ENCODE data around the gene LRIT1. TPM values are rescaled to one million over a fixed set of nuclear protein-coding genes. Genes with fewer than 3 reads are reported as not detected.

The LRIT1 gene
- total and polyA plus RNA-seq, 2 of the 8 experiments (the other 6 are each of a cell fraction or from before 2014, with no cell fraction given) = 0.03 TPM; not detected in 1

DNA sequence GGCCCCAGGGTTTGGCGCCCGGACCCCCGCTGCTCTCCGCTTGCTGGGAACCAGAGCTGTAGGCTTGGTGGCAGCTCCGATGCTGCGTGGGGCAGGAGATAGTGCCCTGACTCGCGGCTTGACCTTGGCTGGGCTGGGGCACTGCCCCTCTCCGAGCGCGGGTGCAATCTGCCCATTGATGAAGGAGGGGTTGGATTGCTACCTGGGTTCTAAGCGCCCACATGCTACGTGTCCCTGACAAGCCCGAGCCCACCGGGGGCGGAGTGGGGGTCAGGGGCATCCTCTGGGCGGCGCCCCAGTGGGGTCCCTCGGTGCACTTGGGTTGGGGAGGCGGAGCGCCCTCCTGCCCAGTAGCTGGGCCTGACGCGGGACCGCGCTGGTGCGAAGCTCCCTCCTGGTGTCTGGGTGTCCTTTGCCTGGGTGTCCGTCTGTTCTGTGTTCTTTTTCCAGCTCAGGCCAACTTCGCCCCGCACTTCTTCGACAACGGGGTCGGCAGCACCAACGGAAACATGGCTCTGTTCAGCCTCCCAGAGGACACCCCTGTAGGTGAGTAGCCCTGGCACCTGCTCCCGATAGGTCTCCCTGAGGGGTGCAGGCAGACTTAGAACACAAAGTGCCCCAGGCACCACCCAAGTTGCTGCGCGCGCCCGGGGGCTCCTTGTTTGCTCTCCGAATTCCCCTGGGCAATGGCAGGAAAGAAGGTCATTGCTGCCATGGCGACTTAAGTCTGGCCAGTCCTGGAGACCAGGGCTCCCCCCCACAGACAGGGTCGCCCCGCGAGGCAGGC is 46.1 kb downstream of the LRIT1 start:
- no peaks in the 10 kb centered on the region for H3K36me3 ChIP-seq (ENCODE audit: control insufficient read depth in 2 of 4, insufficient read depth in 4 of 4, low read length in 3 of 4)
- no peak overlapping the region for H3K27ac ChIP-seq (ENCODE audit: low read depth, low read length)
- H4K8ac ChIP-seq (ENCODE audit: extremely low read depth, insufficient read depth, low read length) = peak overlapping the region; percentile 54; the same call in 1 of the 2 replicates
- peak overlapping the region; percentile 72; the same call in 1 of the 2 replicates for H2BK15ac ChIP-seq (ENCODE audit: low read length)
- no peak overlapping the region for H2BK12ac ChIP-seq (ENCODE audit: low read depth, low read length)
- TF ChIP-seq TCF12 (IDR thresholded peaks at IDR 0.05; ENCODE audit: low read depth, low read length) (no peak), CHD1 (IDR thresholded peaks at IDR 0.05; ENCODE audit: low read depth, low read length) (no peak), KDM4A (IDR thresholded peaks at IDR 0.05; ENCODE audit: low read depth, low read length, severe bottlenecking) (peak; percentile 91), YY1 (IDR thresholded peaks at IDR 0.05; ENCODE audit: low read depth, low read length) (no peak), EZH2 (IDR thresholded peaks at IDR 0.05; ENCODE audit: low read depth, low read length, severe bottlenecking) (peak; percentile 31)
- H3K4me1 ChIP-seq (replicated peaks in 1 of 4; ENCODE audit: control insufficient read depth in 3 of 4, insufficient read depth in 4 of 4, low read length in 3 of 4) = peaks cover 0 to 5% (median 2%) of the 10 kb centered on the region in 4 experiments; a peak in 4 of 7 replicates
- no peaks in the 10 kb centered on the region for H3K79me2 ChIP-seq (ENCODE audit: control insufficient read depth in 1 of 2, insufficient read depth in 2 of 2, low read length in 2 of 2)
- H3K56ac ChIP-seq (replicated peaks; ENCODE audit: insufficient read length, low read depth, low read length) = no peak overlapping the region
- H3K9me3 ChIP-seq (ENCODE audit: insufficient read depth in 2 of 2, low read depth in 1 of 2, low read length in 1 of 2) = no peaks in the 10 kb centered on the region
- CTCF ChIA-PET (ENCODE audit: partially characterized antibody) = interaction anchor here (0.6 to 8.6 kb wide), 7 partner anchors 8 to 151 kb away, joined by 3 to 64 read pairs (median 3); no protein-coding TSS in a partner anchor
- H3K9ac ChIP-seq (replicated peaks in 1 of 4; ENCODE audit: extremely low read depth in 1 of 4, low read depth in 3 of 4, low read length in 3 of 4) = no peak overlapping the region
- WGBS, 2 experiments (ENCODE audit: extremely low coverage in 1 of 2, insufficient coverage in 1 of 2, insufficient read length in 1 of 2, insufficient replicate concordance in 2 of 2, low coverage in 1 of 2, low lambda C conversion rate in 2 of 2, missing lambda C conversion rate in 1 of 2) = 31% methylated on average over 42 of the region's 43 CpGs; no CpG with 5 or more reads in 1 of the 2 experiments
- H3K14ac ChIP-seq (ENCODE audit: insufficient read length) = no peak overlapping the region
- peak overlapping the region; percentile 32; the same call in 1 of the 2 replicates for H3K18ac ChIP-seq (ENCODE audit: extremely low read depth, low read length)
- no peak overlapping the region for H3K23ac ChIP-seq (ENCODE audit: insufficient read length)
- peaks cover 12% of the 10 kb centered on the region; the same call in 1 of the 2 replicates for H3K23me2 ChIP-seq (ENCODE audit: low read depth, low read length)
- DNase-seq (ENCODE audit: low read depth in 1 of 2, low spot score in 2 of 2) = no peak
- no peak overlapping the region for H2AK5ac ChIP-seq (ENCODE audit: low read depth, low read length)
- H4K20me1 ChIP-seq (replicated peaks in 1 of 2; ENCODE audit: control insufficient read depth in 1 of 2, insufficient read depth in 2 of 2, low read length in 2 of 2) = peaks cover 0 to 2% of the 10 kb centered on the region in 2 experiments
- no peak overlapping the region for H2BK5ac ChIP-seq (ENCODE audit: low read depth, low read length)
- POLR2A ChIA-PET (ENCODE audit: partially characterized antibody) = interaction anchor here (0.9 to 1.6 kb wide), 3 partner anchors 38 to 56 kb away, joined by 3 to 6 read pairs (median 4); partner anchors contain the start of gene GHITM
- H2BK120ac ChIP-seq (replicated peaks; ENCODE audit: low read depth, low read length) = no peak overlapping the region
- H4K91ac ChIP-seq (replicated peaks; ENCODE audit: insufficient read length, low read length) = no peak overlapping the region
- H2AFZ ChIP-seq (ENCODE audit: low read length) = peak overlapping the region; percentile 57; the same call in 1 of the 2 replicates
- H2BK20ac ChIP-seq (ENCODE audit: low read length) = no peak overlapping the region
- FAIRE-seq = no peak
- H3K4me2 ChIP-seq (ENCODE audit: insufficient read depth in 1 of 2, low read depth in 2 of 2, low read length in 2 of 2) = peak overlapping the region; percentile 83 to 100
- peaks cover 2 to 36% (median 31%) of the 10 kb centered on the region in 4 experiments for H3K27me3 ChIP-seq (replicated peaks in 1 of 4; ENCODE audit: control insufficient read depth in 3 of 4, extremely low read depth in 1 of 4, insufficient read depth in 3 of 4, low read length in 3 of 4)
- peak overlapping the region; percentile 55 to 66 (median 63) for H3K4me3 ChIP-seq (ENCODE audit: extremely low read depth in 1 of 4, insufficient read depth in 2 of 4, low read depth in 3 of 4, low read length in 4 of 4)
- H3K79me1 ChIP-seq (ENCODE audit: low read depth, low read length) = no peaks in the 10 kb centered on the region
- H3K4ac ChIP-seq (replicated peaks; ENCODE audit: insufficient read length, low read depth, low read length) = no peak overlapping the region
- no peak overlapping the region for H4K5ac ChIP-seq (ENCODE audit: insufficient read length, low read depth, low read length)
